HUDEP-2 (cell line): ENCODE data around the gene MTHFD1.
A peak's percentile ranks its signal among the peaks of the same experiment; 100 is the strongest.

Source experiments
- DNase-seq, 76 experiments: peaks; one replicate each; lab custom pipeline; 2025; ENCODE audit not compliant: unreplicated experiment in 76 of 76; lab: John Stamatoyannopoulos, UW

The MTHFD1 gene

GRCh38 chr14:64478634-64479250 is 90.6 kb downstream of the MTHFD1 start:
- DNase-seq: peak in 9 of 76 experiments; percentile 3 to 20 (median 8)

- no peak for DNase-seq
Measured at GRCh38 chr14:64488590-64489099, 100.5 kb downstream of the MTHFD1 start.

GRCh38 chr14:64491637-64492036 is 103.5 kb downstream of the MTHFD1 start:
- no peak for DNase-seq

DNA sequence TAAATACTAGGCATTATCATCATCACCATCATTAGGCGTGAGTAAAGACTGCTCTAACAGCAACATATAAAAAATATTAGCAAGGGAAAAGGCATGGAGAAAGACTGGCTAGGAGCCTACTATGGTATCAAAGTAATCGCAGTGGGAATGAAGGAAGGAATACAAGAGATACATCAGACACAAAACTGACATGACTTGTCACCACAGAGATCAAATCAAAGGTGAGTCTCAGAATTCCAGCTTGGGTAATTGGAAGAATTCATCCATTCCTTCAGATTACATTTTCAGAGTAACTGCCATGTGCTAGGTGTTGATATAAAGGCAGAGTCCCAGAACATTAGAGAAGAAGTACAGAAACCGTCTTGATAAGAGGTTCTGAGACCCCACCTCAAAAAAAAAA is 105.3 kb downstream of the MTHFD1 start:
- no peak for DNase-seq

DNA sequence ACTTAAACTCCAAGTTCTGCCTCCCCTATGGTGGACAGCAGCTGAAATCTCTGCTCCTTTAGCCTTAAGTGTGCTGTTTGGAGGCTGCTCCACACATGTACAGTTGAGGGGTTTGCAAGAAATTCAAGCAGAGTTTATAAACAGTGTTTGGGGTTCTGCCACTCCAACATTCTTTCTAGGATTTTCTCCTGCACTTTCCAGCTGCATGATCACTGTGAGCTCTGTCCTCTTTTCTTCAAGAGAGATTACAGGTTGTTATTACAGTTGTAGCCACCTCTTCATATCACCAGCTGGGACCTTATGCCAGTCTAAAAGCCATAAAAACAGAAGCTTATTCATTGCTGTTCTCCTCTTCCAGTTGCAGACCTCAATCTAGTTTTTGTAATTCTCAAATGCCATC is 107.1 kb downstream of the MTHFD1 start:
- DNase-seq: no peak

DNA sequence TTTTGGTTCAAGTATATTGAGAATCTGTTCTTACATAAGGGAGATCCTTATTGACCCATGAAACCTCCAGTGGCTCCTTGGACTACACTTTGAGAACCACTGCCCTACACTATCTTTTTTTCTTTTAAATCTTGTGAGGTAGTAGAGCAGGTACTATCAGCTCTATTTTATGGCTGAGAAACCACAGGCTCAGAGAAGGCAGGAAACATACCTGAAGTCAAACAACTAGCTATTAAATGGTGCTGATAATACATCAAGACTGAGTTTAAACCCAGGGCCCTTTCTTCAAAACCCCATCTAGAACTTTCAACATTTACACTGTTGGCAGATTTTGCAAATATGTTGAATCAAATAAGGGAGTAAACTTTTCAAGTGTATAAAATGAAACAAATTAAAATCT is 108.6 kb downstream of the MTHFD1 start:
- DNase-seq: no peak

- no peak for DNase-seq
Measured at GRCh38 chr14:64500088-64500487, 111.9 kb downstream of the MTHFD1 start.

DNA sequence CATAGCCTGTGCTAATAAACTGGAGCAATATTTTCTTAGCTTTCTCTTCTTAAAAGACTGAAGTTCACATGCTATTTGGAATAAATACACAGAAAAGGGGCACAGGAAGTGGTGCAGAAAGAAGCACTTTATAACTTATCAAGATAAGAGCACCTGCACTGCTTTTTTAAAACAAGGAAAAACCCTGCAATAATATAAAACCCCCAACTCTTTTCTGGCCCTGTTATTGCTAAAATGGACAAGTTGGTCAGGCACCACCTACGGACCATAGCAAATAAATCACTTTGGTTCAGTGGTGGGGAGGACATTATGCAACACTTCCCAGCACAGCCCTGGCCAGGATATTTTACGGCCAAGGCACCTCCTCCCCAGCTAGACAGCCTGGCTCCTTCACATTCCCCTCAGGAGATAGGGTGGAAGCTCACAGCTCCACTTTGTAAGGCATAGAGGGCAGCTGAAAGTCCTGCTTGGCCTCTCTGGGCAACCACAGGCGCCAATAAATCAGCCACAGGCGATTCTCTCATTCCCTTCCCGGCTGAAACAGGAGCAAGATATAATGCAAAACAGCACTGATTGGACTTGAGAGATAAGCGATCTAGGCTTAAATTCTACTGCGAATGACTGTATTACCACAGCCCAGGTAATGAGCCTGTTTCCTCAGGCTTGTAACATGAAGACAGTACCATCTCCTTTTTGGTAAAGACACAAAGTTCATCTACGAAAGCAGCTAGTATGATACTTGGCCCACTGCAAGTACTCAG is 113.4 kb downstream of the MTHFD1 start:
- DNase-seq: no peak

GRCh38 chr14:64502456-64502855 is 114.3 kb downstream of the MTHFD1 start:
- no peak for DNase-seq

DNA sequence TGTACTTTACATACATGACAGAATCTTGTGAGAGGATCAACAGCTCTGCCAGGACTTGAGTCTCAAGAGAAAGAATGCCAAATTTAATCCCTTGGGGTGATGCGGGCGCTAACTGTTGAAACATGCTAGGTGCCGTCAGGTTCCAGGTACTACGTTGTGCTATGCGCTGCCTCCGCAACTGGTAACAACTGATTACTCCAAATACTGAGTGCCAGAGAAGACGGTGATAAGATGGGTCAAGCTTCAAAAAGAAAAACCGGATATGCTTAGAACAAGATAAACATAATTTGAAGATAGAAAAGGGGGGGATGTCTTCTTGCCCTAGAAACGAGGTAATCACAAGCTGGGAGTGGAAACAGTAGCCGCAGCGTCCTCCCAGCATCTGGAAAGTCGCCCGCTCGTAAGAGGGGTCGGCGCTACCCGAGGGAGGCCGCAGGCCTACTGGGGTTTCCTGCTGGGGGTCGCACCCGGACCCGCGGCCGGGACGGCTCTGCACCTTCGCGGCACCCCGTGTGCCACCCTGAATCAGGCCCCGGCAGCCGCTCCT is 114.8 kb downstream of the MTHFD1 start:
- DNase-seq: peak in 22 of 76 experiments; percentile 1 to 56 (median 33)

- DNase-seq: peak in 75 of 76 experiments; percentile 22 to 88 (median 76)
Measured at GRCh38 chr14:64503434-64504309, 115.5 kb downstream of the MTHFD1 start, which contains the start of gene ZBTB25. Gene ZBTB25, minus strand, starts transcription at chr14:64503838. Its CDS starts 13,305 bp downstream, at chr14:64490533.

DNA sequence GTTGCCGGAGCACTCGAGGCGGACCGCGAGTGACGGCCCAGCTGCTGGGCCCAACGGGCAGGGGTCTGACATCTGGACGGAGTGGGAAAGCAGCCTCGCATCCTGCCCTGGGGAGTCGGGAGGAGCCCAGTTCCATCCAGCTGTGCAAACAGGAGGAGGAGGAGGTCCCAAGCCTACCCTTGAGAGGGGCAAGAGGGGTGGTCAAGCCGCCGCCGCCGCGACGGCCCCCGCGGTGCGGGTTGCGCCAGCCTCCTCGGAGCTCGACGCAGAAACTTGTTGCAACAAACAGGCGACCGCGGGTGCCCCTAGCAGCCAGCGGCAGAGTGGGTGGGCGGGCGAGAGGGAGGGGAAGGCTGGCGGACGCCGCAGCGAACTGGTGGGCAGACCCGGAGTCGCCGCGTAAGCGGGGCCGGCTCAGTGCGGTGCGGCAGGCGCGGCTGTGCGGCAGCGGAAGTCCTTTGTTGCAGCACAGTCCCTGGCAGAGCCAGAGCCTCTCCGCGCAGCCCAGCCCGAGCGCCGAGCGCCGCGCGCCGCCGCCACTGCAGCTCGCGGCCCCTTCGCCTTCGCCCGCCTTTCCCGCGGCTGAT is 116.2 kb downstream of the MTHFD1 start, which contains the start of gene ZBTB1:
Gene ZBTB1 (plus strand): TSS at position 461 of the 587 bp plus-strand sequence. CDS start 16,735 bp downstream, outside the sequence.
- DNase-seq: peak in 73 of 76 experiments; percentile 11 to 83 (median 70)

- DNase-seq: peak in 72 of 76 experiments; percentile 24 to 89 (median 76)
Measured at GRCh38 chr14:64504897-64505794, 117.0 kb downstream of the MTHFD1 start.

DNA sequence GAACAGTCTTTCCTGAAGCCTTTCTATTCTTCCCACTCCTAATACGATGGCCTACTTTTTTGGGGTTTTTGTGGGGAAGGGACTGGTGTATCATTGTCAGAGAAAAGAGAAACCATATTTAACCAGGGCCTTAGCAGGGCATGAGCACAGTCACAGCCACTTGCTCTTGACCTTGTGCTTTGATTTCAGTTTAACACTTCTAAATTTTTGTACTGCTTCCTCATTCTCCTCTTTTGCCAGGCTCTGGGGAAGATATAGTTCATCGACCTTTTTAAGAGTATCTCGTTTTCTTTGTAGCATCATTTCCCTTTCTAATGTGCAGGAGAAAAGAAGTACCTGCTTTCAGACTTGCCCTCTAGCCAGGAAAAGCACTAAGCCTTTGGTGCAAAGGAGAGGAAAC is 118.6 kb downstream of the MTHFD1 start:
- no peak for DNase-seq

DNA sequence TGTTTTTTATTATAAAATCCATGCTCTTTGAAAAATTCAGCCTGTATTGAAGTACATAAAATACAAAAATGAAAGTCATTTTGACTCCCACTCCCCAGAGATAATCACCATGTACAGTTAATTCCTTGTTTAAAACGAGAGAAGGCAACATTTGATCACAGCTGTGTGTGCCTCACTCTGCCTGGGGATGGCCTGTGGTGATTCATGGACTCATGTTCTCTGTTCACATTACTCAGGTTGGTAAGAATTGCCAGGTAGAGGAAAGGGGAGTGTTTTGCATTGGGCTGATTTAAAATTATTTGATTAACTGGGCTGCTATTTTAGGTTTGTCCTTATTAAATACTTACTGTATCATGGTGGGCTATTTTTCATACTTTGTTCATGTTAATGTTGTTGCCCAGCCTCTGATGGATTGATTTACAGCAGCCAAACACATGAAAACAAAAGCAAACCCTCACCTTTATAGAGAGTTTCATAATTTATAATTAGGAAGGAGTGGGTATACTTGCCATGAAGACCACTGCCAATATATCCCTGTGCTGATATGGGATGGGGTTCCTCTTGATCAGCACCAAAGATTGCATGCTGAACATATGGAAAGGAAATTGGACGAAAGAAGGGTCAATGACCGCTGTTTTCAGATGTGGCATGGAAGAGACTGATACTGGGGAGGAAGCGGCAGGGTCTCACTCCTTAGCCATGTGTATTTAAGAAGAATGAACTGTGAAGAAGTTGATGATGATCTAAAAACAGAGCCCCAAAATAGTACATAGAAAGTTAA is 119.4 kb downstream of the MTHFD1 start:
- DNase-seq: peak in 2 of 76 experiments; percentile 5 to 9

- peak in 2 of 76 experiments; percentile 17 for DNase-seq
Measured at GRCh38 chr14:64508215-64508776, 120.1 kb downstream of the MTHFD1 start.

GRCh38 chr14:64509036-64509435 is 120.9 kb downstream of the MTHFD1 start:
- no peak for DNase-seq
